ENCODE data around the gene RPTOR.

RPTOR gene

GRCh38 chr17:80786887-80787286 lies 242.2 kb downstream of the RPTOR start (continued):
- TF ChIP-seq ZNF747 (tag by site-specific recombination; IDR thresholded peaks at IDR 0.05) (no peak), ZNF394 (tag by site-specific recombination; IDR thresholded peaks at IDR 0.05; ENCODE audit: borderline replicate concordance) (no peak), ZNF221 (tag by site-specific recombination; IDR thresholded peaks at IDR 0.05; ENCODE audit: borderline replicate concordance) (no peak), ZNF280C (tag by site-specific recombination; IDR thresholded peaks at IDR 0.05) (no peak), ZNF2 (tag by site-specific recombination; IDR thresholded peaks at IDR 0.05) (no peak), HOXA7 (CRISPR knock-in tag; IDR thresholded peaks at IDR 0.05; ENCODE audit: borderline replicate concordance) (no peak), TCF7L2 (IDR thresholded peaks at IDR 0.05; ENCODE audit: borderline replicate concordance, low read depth, low read length) (no peak)
- TF ChIP-seq, protein P1, sequence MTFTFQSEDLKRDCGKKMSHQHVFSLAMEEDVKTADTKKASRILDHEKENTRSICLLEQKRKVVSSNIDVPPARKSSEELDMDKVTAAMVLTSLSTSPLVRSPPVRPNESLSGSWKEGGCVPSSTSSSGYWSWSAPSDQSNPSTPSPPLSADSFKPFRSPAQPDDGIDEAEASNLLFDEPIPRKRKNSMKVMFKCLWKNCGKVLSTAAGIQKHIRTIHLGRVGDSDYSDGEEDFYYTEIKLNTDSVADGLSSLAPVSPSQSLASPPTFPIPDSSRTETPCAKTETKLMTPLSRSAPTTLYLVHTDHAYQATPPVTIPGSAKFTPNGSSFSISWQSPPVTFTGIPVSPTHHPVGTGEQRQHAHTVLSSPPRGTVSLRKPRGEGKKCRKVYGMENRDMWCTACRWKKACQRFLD (tag by site-specific recombination; IDR thresholded peaks at IDR 0.05): no peak

GRCh38 chr17:80787881-80788280 lies 243.2 kb downstream of the RPTOR start:
- Histone ChIP-seq H3K4me3 (ENCODE audit: low read depth, low read length) (no peak overlapping the region), H3K27ac (ENCODE audit: extremely low read depth, low read depth, low read length) (no peak overlapping the region), H3K4me1 (ENCODE audit: control insufficient read depth, insufficient read depth, low read length) (peaks cover 19% of the 10 kb centered on the region), H3K36me3 (ENCODE audit: control insufficient read depth in 2 of 2, insufficient read depth in 1 of 2, low read length in 2 of 2) (no peaks in the 10 kb centered on the region), H3K9me3 (ENCODE audit: control insufficient read depth, insufficient read depth, low read depth, low read length) (no peaks in the 10 kb centered on the region)
- CTCF ChIA-PET: no interaction called here
- POLR2A ChIA-PET: no interaction called here
- TF ChIP-seq ZFP69B (tag by site-specific recombination; IDR thresholded peaks at IDR 0.05): no peak
- TF ChIP-seq ZNF600 (tag by site-specific recombination; IDR thresholded peaks at IDR 0.05): no peak
- TF ChIP-seq KLF9 (tag by site-specific recombination; IDR thresholded peaks at IDR 0.05; ENCODE audit: low read depth): no peak
- TF ChIP-seq ZBTB17 (tag by site-specific recombination; IDR thresholded peaks at IDR 0.05): no peak
- no peak for TF ChIP-seq ZNF610 (tag by site-specific recombination; IDR thresholded peaks at IDR 0.05; ENCODE audit: borderline replicate concordance)
- no peak for TF ChIP-seq ZNF292 (tag by site-specific recombination; IDR thresholded peaks at IDR 0.05; ENCODE audit: borderline replicate concordance, low read depth)
- no peak for TF ChIP-seq SP2 (tag by site-specific recombination; IDR thresholded peaks at IDR 0.05)
- TF ChIP-seq YY1 (tag by site-specific recombination; IDR thresholded peaks at IDR 0.05): no peak
- TF ChIP-seq ZNF623 (tag by site-specific recombination; IDR thresholded peaks at IDR 0.05): no peak
- no peak for TF ChIP-seq HOXD13 (CRISPR knock-in tag; IDR thresholded peaks at IDR 0.05; ENCODE audit: borderline replicate concordance)
- TF ChIP-seq ZNF398 (tag by site-specific recombination; IDR thresholded peaks at IDR 0.05): no peak
- TF ChIP-seq ZNF518A (tag by site-specific recombination; conservative IDR thresholded peaks at IDR 0.05; ENCODE audit: low read depth): no peak
- no peak for TF ChIP-seq ZNF354C (tag by site-specific recombination; IDR thresholded peaks at IDR 0.05; ENCODE audit: borderline replicate concordance, low read depth)
- TF ChIP-seq ZSCAN5A (tag by site-specific recombination; IDR thresholded peaks at IDR 0.05): no peak
- no peak for TF ChIP-seq ZFP37 (tag by site-specific recombination; IDR thresholded peaks at IDR 0.05)
- TF ChIP-seq ZNF48 (tag by site-specific recombination; IDR thresholded peaks at IDR 0.05): no peak
